Effector CD4-positive, alpha-beta T cell (primary cell): Measurements from ENCODE around the gene APOE.
"Not testable (repeated sequence)": the region's sequence is repeated elsewhere in the genome, so short reads cannot be mapped to it uniquely, and the experiment has no call there.

Experiments
- DNase-seq: peaks from one replicate; pipeline ENCODE4 v3.0.0-alpha.2; 2020
- total RNA-seq: gene quantifications from one replicate; lab custom pipeline; 2026; lab: John Stamatoyannopoulos, UW

APOE gene
- total RNA-seq = 1.7 reads per million

DNA sequence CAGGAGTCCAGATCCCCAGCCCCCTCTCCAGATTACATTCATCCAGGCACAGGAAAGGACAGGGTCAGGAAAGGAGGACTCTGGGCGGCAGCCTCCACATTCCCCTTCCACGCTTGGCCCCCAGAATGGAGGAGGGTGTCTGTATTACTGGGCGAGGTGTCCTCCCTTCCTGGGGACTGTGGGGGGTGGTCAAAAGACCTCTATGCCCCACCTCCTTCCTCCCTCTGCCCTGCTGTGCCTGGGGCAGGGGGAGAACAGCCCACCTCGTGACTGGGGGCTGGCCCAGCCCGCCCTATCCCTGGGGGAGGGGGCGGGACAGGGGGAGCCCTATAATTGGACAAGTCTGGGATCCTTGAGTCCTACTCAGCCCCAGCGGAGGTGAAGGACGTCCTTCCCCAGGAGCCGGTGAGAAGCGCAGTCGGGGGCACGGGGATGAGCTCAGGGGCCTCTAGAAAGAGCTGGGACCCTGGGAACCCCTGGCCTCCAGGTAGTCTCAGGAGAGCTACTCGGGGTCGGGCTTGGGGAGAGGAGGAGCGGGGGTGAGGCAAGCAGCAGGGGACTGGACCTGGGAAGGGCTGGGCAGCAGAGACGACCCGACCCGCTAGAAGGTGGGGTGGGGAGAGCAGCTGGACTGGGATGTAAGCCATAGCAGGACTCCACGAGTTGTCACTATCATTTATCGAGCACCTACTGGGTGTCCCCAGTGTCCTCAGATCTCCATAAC is at the start of gene APOE:
Gene APOE (plus strand): TSS at position 360 of the 724 bp plus-strand sequence. CDS start 829 bp downstream, outside the sequence.
- no peak for DNase-seq

DNA sequence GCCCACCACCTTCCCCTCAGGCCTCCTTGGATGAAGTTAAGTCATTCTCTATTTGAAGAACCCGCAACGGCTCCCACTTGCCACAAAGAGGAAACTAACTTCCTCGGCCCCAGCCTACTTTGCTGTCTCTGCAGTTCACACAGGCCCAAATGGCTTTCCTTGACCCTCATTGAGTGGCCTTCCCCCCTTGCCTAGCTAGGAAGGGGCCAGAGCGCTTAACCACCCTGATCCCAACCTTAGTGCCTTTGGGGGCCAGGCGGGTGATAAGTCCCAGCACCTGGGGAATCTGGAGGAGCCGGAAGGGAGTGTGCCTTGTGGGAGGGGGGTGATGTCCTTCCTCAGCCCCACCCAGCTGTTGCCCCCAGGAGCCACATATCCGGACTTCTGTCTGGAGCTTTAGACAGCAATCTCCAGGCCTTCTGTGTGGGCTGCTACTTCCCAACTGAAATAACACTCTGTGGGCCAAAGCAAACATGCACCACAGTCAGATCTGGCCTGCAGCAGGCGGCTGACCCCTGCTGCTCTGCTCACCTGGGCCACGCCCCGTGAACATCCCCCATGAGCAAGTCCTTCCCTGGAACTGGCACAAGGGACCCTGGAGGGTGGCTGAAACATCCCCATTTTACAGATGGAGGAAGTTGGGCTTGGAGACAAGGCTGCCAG is 49.0 kb upstream of the APOE start:
- DNase-seq = no peak

DNA sequence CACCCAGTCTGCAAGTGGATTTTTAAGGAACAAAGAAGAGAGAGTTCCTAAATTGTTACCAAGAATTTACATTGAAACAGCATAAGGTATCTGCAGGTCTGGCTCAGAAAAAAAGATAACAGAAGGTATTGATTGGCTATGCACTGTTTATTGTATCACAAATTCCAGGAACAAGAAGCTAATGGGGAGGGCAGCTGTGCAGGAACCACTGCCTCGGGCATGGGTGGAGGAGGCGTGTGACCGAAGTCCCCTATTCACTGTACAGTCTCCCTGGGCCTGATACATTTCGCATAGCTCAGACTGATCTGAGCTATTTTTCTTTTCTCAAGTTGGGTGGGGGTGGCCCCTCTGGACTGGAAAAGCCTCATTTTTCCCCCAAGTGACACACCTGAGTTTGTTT is 47.8 kb upstream of the APOE start:
- no peak for DNase-seq

DNA sequence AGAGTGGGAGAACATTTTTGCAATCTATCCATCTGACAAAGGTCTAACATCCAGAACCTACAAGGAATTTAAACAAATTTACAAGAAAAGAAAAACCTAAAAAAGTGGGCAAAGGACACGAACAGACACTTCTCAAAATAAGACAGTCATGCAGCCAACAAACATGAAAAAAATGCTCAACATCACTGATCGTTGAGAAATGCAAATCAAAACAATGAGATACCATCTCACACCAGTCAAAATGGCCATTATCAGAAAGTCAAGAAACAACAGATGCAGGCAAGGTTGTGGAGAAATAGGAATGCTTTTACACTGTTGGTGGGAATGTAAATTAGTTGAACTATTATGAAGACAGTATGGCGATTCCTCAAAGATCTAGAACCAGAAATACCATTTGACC is 44.0 kb upstream of the APOE start:
- not testable (repeated sequence) for DNase-seq

DNA sequence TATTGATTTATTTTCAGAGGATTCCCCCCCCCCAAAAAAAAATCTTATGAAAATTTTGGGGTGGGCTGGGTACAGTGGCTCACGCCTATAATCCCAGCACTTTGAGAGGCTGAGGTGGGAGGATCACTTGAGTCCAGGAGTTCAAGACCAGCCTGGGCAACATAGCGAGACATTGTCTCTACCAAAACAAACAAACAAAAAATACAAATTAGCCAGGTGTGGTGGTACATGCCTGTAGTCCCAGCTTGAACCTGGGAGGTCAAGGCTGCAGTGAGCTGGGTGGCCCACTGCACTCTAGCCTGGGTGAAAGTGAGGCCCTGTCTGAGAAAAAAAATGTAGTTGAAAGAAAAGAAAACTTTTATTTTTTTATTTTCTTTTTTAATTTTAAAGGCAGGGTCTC is 41.6 kb upstream of the APOE start:
- no peak for DNase-seq

DNA sequence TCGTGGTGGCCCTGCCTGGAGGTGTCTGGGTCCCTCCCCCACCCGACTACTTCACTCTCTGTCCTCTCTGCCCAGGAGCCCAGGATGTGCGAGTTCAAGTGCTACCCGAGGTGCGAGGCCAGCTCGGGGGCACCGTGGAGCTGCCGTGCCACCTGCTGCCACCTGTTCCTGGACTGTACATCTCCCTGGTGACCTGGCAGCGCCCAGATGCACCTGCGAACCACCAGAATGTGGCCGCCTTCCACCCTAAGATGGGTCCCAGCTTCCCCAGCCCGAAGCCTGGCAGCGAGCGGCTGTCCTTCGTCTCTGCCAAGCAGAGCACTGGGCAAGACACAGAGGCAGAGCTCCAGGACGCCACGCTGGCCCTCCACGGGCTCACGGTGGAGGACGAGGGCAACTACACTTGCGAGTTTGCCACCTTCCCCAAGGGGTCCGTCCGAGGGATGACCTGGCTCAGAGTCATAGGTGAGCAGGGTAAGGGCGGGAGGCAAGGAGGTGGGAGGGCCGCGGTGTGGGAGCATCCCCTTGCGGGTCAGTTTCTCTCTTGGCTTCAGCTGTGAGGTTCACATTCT is 40.3 kb upstream of the APOE start:
- no peak for DNase-seq

DNA sequence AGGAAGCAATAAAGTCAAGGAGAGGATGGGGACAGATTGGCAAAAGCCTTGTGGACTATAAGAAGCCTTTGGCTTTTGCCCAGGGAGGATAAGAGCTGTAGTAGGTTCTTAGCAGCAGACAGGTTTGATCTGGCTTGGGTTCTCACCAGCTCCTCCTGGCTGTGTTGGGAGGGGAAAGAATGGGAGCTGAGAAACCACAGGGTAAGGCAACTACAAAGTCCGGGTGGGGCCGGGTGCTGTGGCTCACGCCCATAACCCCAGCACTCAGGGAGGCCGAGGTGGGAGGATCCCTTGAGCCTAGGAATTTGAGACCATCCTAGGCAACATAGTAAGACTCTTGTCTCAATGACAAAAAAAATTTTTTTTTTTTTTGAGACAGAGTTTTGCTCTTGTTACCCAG is 38.9 kb upstream of the APOE start:
- DNase-seq = no peak

DNA sequence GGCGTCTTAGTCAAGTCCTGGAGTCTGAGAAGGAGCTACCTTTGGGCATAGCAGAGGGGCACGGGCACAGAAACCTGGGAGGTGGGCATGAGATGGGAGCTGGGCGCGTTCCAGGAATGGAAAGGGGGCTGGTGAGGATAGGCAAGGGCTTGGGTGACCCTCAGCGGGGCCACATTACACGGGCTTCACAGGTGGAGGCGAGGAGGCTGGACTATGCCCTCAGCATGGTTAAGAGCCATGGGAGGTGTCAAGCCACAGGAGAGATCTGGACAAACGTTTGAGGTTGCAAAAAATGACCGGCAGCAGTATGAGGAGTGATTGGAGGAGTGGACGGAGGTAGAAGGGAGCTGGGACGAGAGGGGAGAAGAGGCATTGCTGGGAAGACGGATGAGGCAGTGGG is 38.0 kb upstream of the APOE start:
- DNase-seq = no peak

DNA sequence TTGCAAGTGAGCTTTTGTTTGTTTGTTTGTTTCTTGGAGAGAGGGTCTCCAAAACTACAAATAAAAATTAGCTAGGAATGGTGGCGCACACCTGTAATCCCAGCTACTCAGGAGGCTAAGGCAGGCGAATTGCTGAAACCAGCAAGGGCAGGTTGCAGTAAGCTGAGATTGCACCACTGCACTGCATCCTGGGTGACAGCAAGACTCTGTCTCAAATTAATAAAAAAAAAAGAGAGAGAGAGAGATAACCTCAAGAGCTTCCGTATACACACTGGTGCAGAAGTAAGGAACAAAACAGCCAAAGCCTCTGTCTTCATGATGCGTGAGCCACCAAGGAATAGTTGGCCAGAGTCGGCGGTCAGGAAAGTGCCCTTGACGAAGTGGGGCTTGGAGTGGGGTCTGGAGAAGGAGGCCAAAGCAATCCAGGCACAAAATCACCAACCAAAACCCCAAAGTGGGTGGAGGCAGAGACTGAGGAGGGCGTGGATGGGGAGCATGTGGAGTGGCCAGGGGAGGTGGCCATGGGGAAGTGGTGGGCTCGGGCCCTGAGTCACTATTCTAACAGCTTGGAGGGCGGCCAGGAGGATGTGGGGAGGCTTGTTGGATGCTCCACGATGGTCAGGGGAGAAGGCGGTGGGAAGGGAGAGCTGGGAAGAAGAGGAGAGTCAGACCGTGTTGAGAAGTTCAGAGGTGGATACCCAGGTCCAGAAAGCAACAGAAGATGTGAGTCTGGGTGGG is 35.7 kb upstream of the APOE start:
- no peak for DNase-seq

DNA sequence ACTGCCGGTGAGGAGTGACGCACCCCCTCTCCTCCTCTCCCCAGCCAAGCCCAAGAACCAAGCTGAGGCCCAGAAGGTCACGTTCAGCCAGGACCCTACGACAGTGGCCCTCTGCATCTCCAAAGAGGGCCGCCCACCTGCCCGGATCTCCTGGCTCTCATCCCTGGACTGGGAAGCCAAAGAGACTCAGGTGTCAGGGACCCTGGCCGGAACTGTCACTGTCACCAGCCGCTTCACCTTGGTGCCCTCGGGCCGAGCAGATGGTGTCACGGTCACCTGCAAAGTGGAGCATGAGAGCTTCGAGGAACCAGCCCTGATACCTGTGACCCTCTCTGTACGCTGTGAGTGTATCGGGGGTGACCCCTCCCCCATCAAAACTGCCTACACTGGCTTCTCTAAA is 33.8 kb upstream of the APOE start:
- DNase-seq = no peak

DNA sequence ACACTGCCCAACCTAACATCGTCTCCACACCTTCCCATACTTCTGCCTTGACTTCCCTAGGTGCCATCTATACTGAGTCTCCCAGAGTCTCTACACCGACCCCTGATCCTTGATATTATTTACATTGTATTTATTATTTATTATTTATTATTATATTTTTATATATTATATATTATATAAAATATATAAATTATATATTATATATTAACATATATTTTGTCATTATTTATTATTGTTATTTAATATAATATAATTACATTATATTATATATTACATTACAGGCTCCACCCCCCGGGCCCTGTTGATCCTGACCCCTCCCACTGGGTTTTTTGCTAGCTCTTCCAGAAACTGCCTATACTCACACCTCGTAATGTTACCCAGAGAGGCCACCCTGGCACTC is 32.9 kb upstream of the APOE start:
- no peak for DNase-seq

DNA sequence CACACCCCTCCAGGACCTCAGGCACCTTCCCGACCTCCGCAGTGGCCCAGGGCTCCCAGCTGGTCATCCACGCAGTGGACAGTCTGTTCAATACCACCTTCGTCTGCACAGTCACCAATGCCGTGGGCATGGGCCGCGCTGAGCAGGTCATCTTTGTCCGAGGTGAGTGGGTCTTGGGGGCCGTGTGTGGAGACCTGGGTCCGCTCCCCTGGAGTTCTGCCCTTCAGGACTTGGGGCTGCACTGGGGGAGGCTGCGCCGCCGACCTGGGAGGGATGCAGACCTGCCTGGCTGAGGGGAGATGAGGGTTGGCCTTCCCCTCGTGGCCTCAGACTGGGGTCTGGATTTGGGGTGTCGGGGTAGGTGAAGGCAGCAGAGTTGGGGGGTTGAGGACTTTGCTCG is 31.3 kb upstream of the APOE start:
- DNase-seq = no peak

DNA sequence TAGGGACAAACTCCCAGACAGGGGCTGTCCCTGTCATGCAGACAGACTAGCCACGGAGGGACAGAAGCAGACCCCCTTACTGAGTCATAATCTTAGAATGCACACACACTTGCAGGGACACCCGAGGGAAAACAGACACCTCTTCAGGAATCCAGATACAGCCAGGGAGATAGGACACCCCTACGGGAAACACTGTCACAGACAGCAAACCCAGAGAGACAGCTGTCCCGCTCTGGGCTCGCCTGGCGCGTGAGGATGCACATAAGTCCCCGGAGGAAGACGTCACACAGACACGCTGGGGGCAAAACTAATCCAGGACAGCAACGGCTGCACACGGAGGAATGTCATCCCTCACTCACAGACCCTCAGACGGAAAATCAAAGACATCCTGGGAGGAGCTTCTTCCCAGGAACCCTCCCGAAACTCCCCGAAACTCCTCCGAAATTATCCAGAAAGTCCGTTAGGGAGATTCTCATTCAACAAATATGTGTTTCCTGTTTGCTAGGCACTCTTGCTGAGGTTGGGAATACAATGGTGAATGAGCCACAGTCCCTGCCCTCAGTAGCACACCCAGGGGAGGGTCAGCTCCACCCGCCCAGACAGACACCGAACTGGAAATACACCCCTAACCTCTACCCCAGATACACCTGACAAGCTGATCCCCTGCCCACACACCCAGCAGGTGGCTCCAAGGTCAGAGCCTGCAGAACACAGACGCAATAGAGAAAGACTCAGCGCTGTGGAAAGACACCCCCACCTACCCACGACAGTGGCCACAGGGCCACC is 29.7 kb upstream of the APOE start:
- no peak for DNase-seq

DNA sequence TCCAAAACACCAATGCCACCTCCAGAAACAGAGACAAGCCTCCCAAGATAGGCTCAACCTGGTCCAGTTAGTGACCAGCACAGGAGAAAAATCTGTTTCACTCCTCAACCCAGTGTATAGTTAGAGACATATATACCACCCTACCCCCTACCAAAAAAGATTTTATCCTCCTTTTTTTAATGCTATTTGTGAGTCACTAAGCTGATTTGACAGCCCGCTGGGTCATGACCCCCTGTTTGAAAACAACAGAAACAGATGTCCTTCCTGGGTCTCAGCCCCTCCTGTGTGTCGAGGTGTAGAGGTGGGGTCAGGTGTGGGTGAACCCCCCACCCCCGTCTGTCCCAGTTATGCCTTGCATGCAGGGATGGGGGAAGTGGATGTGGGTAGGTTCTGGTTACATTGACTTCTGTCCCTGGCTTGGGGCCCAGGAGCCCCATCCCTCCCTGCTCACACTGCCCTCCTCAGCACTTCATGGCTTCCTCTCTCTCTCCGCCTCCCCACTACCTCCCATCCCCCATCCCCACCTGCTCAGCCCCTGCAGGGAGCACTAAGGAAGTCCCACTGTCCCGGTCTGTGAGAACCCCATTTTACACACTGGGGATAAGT is 28.6 kb upstream of the APOE start:
- no peak for DNase-seq

DNA sequence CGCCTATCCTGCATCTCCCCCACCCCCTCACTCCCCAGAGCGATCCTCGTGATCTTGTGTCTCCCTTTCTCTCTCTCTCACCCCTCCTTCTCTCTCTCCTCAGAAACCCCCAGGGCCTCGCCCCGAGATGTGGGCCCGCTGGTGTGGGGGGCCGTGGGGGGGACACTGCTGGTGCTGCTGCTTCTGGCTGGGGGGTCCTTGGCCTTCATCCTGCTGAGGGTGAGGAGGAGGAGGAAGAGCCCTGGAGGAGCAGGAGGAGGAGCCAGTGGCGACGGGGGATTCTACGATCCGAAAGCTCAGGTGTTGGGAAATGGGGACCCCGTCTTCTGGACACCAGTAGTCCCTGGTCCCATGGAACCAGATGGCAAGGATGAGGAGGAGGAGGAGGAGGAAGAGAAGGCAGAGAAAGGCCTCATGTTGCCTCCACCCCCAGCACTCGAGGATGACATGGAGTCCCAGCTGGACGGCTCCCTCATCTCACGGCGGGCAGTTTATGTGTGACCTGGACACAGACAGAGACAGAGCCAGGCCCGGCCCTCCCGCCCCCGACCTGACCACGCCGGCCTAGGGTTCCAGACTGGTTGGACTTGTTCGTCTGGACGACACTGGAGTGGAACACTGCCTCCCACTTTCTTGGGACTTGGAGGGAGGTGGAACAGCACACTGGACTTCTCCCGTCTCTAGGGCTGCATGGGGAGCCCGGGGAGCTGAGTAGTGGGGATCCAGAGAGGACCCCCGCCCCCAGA is 27.3 kb upstream of the APOE start:
- no peak for DNase-seq

DNA sequence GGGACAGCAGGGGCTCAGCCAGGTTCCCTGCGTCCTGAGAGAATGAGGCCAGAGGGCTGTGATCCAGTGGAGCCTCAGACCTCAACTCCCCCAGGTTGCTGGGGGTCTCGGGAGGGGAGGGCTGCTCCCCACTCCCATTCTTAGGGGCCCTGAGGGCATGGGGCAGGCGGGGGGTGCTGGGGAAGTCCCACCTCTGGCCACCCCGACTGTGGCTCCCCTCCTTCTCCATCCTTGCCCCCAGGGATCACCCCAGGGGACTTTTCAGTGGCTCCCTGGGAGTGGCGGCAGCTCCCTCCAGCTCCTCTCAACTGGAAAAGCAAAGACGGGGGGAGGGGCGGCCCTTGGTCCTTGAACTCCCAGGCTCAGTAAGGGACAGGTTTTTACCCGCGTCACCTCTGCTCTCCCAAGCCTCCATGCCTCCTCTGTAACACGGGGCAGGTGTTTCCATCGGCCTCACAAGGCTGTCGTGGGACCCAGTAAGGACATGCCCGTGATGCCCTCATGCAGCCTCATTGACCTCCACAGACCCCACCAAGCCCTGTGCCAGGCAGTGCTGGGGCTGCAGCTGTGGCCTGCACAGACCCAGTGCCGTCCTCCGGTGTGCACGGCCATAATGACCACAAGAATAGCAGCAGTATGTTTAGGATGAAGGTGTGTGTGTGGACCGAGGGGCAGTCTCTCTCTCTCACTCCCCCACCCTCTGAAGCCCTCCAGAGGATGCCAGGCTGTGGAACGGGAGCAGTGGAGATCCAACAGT is 26.1 kb upstream of the APOE start:
- no peak for DNase-seq

DNA sequence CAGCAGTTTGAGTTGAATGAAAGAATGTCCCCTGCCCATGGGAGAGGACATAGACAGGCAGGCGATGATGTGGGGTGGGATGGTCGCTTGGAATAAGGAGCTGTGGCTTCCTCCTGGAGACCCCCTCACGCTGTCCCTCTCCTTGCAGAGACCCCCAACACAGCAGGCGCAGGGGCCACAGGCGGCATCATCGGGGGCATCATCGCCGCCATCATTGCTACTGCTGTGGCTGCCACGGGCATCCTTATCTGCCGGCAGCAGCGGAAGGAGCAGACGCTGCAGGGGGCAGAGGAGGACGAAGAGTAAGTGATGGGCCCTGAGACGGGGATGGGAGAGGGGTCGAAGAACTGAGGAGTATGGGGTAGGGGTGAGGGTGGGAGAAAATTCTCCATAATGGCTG is 23.5 kb upstream of the APOE start:
- DNase-seq = no peak

DNA sequence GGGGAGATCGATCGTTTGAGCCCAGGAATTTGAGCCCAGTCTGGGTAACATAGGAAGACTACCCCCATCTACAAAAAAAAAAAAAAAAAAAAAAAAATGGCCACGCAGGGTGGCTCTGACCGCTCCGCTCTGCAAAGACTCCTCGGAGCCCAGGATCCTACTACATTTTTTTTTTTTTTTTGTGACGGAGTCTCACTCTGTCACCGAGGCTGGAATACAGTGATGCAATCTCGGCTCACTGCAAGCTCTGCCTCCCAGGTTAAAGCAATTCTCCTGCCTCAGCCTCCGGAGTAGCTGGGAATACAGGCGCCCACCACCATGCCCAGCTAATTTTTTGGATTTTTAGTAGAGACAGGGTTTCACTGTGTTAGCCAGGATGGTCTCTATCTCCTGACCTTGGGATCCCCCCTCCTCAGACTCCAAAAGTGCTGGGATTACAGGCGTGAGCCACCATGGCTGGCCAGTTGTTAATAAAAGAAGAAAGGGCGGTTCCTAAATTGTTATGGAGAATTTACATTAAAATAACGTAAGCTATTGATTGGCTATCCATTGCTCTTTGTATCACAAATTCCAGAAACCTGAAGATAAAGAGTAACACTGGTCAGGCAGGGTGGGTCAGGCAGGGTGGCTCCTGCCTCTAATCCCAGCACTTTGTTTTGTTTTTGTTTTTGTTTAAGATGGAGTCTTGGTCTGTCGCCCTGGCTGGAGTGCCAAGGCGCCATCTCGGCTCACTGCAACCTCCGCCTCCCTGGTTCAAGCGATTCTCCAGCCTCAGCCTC is 22.8 kb upstream of the APOE start:
- not testable (repeated sequence) for DNase-seq

DNA sequence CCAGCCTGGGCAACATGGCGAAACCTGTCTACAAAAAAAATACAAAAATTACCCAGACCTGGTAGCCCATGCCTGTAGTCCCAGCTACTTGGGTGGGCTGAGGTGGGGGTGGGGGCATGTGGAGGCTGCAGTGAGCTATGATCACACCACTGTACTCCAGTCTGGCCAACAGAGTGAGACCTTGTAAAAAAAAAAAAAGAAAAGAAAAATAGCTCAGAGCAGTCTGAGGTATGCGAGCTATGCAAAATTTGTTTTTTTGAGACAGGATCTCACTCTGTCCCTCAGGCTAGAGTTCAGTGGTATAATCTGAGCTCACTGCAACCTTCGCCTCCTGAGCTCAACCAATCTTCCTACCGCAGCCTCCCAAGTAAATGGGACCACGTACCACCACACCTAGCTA is 21.7 kb upstream of the APOE start:
- DNase-seq = no peak

DNA sequence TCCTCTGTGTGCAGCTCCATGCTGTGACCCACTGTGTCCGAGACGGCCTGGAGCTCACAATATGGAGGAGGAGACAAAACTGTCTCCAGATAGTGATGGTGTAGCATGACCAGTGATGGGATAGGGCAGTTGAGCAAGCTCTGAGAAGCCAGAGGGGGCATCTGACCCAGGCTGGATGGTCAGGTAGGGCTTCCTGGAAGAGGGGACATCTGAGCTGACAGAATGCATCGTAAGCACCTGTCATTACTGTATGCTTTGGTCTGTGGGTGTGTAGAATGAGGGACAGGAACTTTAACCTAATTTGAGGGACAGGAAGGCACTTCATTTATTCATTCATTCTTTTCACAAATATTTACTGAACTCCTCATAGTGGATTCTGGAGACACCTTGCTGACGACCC is 21.0 kb upstream of the APOE start:
- no peak for DNase-seq
